Measurements from ENCODE around the gene VASP.

GRCh38 chr19:45547211-45547770 is 40.0 kb downstream of the VASP start:
- TF ChIP-seq CTCF (IDR thresholded peaks at IDR 0.05): no peak
- no peak for TF ChIP-seq USF2 (CRISPR knock-in tag; IDR thresholded peaks at IDR 0.05)
- no peak for TF ChIP-seq FOXP4 (CRISPR knock-in tag; IDR thresholded peaks at IDR 0.05)
- TF ChIP-seq USF1 (CRISPR knock-in tag; IDR thresholded peaks at IDR 0.05): no peak
- TF ChIP-seq FOXJ3 (CRISPR knock-in tag; IDR thresholded peaks at IDR 0.05; ENCODE audit: borderline replicate concordance): no peak
- no peak for TF ChIP-seq ZNF423 (CRISPR knock-in tag; IDR thresholded peaks at IDR 0.05)

Data from WTC11 (cell line).